Breast epithelium (tissue), 3 donors: Measurements from ENCODE around the gene COL15A1.

ENCODE experiments used
- CTCF ChIP-seq, 3 donors: fragments of 450-650 bp; IDR thresholded peaks; one replicate each; pipeline ENCODE4 v1.5.1; 2016 to 2017; ENCODE audit warnings: antibody characterized with exemption in 3 of 3, mild to moderate bottlenecking in 3 of 3, moderate library complexity in 3 of 3
- POLR2A ChIP-seq: fragments of 450-650 bp; IDR thresholded peaks from one replicate; pipeline ENCODE4 v1.6.1; 2016; ENCODE audit warnings: antibody characterized with exemption, mild to moderate bottlenecking, moderate library complexity
- POLR2AphosphoS5 ChIP-seq, 3 donors: sonication (generic); formaldehyde crosslinking; IDR thresholded peaks; one replicate each; pipeline ENCODE4 v1.6.1; 2017; ENCODE audit warnings: antibody characterized with exemption in 3 of 3

- TF ChIP-seq CTCF (IDR thresholded peaks at IDR 0.05): no peak
- no peak for TF ChIP-seq POLR2AphosphoS5 (IDR thresholded peaks at IDR 0.05)
- no peak for TF ChIP-seq POLR2A
These were observed 29.9 kb downstream of the COL15A1 start for GRCh38 chr9:98973576-98973975.
